ENCODE data around the gene MON1A. TPM values are rescaled to one million over a fixed set of nuclear protein-coding genes. Genes with fewer than 3 reads are reported as not detected.

MON1A gene
- total RNA-seq, 1 donor from 2014 or later, result 9.1 TPM

DNA sequence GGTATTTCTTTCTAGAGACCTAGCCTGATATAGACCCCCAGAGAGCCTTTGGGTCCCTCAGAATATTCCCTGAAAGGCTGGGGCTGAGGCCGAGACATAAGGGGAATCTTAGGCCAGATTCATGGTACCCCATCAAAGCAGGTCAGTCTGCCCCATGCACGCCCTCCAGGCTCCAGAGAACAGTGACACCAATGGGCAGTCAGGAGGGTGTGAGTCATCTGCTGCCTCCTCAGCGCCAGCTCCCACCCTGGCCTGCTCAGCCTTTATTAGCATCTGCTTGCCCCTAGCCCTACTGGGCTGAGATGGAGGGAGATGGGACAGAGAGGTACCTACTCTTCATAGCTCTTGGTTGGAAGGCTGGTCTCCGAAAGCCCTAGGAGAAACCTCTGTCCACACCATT, 45.6 kb downstream of the MON1A start:
- no peak for DNase-seq (ENCODE audit: low read depth)
- TF ChIP-seq, protein P1, sequence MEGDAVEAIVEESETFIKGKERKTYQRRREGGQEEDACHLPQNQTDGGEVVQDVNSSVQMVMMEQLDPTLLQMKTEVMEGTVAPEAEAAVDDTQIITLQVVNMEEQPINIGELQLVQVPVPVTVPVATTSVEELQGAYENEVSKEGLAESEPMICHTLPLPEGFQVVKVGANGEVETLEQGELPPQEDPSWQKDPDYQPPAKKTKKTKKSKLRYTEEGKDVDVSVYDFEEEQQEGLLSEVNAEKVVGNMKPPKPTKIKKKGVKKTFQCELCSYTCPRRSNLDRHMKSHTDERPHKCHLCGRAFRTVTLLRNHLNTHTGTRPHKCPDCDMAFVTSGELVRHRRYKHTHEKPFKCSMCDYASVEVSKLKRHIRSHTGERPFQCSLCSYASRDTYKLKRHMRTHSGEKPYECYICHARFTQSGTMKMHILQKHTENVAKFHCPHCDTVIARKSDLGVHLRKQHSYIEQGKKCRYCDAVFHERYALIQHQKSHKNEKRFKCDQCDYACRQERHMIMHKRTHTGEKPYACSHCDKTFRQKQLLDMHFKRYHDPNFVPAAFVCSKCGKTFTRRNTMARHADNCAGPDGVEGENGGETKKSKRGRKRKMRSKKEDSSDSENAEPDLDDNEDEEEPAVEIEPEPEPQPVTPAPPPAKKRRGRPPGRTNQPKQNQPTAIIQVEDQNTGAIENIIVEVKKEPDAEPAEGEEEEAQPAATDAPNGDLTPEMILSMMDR (conservative IDR thresholded peaks at IDR 0.05; ENCODE audit: low read depth, low read length), result no peak
- no peak overlapping the region for H3K4me3 ChIP-seq (ENCODE audit: low read depth, low read length)

DNA sequence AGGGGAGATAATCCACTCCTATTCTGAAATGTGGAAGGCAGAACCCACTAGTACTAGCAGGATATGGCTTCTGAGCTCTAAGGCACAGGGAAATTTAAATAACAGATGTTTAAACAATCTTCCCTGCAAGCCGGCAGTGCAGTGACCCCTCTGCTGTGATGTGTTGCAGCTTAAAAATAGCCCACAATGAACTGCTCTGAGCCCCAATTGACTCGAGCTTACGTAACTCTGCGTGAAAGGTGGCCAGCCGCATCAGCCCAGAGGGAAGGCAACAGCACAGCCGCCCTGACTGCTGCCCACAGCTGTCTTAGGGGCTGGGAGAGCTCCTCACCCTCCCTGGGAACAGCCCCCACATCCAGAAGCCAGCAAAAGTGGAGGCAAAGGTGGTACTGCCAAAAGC, 47.4 kb downstream of the MON1A start:
- TF ChIP-seq, protein P1 (conservative IDR thresholded peaks at IDR 0.05; ENCODE audit: low read depth, low read length), result no peak
- no peak for DNase-seq (ENCODE audit: low read depth)
- no peak overlapping the region for H3K4me3 ChIP-seq (ENCODE audit: low read depth, low read length)

DNA sequence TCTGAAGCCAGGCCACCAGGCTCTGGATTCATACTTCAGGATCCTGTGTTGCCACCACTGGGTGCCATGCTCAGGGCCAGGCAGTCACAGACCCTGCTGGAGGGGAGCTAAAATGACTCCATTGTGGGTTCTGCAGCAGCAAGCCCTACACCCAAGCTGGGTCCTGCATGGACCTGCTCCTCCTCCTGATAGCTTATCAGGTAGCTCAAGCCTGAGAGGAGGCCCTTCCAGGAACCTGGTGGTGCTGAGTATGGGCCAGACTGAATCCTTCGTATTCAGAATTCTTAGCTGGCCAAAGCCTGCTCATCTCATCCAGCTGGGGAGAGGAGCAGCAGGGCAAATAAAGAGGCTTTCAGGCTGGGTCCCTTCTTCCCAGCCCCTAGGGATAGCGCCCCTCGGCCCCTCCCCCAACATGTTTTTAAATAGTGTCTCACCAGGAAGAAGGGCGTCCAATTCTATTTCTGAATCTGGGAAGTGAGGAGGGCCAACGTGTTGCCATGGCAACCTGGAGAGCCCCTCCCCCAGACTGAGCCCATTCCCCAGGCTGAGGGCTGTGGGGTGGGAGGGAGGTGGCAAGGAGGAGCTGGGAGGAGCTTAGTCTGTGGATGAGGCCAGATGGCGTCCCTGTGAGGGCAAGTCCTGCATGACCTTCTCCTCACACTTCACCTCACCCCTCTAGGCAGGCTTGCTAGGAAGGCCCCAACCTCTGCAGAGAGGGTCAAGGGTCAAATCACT, 48.9 kb downstream of the MON1A start:
- no peak for DNase-seq (ENCODE audit: low read depth)
- TF ChIP-seq, protein P1 (conservative IDR thresholded peaks at IDR 0.05; ENCODE audit: low read depth, low read length), result no peak
- no peak overlapping the region for H3K4me3 ChIP-seq (ENCODE audit: low read depth, low read length)

DNA sequence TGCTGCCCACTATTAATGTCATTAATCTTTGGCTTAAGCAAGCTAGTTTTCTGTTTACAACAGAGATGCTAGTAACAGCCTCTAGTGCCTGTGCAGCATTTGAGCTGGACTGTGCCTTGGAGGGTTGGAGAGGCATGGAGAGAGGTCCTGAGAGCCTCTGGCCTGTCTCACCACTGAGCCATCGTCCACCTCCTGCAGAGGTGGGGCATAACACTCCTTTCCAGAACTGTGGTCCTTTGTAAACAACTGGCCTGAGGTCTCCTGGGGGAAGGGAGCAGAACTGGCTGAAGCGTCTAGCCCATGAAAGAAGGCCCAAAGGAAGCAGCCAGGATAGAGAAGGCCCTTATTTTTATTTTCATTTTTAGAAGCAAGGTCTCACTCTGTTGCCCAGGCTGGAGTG, 49.9 kb downstream of the MON1A start:
- no peak for DNase-seq (ENCODE audit: low read depth)
- no peak overlapping the region for H3K4me3 ChIP-seq (ENCODE audit: low read depth, low read length)
- TF ChIP-seq, protein P1 (conservative IDR thresholded peaks at IDR 0.05; ENCODE audit: low read depth, low read length), result no peak

DNA sequence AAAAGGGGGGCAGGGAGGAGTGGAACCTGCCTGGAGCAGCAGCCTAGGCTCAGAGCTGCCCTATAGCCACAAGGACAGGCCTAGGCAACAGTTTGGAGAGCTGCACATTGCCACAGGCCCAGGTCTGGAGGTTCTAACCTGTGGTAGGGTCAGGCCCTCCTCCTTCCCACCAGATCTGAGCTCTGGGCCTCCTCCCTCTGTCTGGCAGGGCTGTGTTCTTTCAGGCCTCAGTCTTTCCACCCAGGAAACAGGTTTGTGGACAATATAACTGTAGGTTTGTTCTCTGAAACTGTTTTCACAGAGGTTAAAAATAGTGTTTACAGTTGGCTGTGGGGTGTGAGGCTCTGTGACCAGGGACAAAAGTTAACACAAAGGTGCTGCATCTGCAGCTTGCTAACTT, 50.9 kb downstream of the MON1A start:
- no peak for DNase-seq (ENCODE audit: low read depth)
- no peak overlapping the region for H3K4me3 ChIP-seq (ENCODE audit: low read depth, low read length)
- TF ChIP-seq, protein P1 (conservative IDR thresholded peaks at IDR 0.05; ENCODE audit: low read depth, low read length), result no peak

DNA sequence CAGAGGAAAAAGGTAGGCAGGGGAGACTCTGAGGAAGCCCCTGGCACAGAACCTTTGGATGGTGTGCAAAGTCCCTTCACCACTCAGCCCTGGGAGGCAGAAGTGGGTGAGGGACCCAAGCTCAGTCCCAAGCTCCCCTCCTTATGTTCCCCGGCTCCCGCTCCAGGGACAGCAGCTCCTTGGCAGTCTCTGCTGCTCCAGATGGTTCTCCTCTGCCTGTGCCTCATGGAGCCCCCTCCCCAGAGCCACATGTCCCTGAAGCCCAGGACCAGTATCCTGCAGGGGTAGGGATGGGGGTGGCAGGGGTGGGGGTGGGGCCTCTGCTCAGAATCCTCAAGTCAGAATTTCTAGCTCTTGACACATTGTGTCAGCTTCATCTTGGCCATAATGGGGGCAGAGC, 51.9 kb downstream of the MON1A start:
- DNase-seq (ENCODE audit: low read depth), result no peak
- TF ChIP-seq, protein P1 (conservative IDR thresholded peaks at IDR 0.05; ENCODE audit: low read depth, low read length), result no peak
- no peak overlapping the region for H3K4me3 ChIP-seq (ENCODE audit: low read depth, low read length)

DNA sequence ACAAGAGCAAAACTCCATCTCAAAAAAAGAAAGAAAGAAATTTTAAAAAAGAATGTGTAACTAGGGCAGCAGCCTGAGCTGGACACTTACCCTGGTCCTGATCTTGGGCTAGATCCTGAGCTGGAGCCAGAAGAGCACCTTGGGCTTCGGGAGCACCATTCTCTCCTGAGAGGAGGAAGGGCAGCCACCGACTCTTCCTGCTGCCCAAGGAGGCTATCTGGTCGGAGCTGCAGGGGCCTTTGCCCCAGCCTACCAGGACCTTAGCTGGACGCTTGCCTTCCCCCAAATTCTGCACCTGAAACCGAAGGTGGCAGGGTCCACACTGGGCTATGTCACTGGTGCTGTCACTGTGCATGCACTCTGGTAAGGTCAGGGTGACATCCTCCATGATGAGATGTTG, 53.0 kb downstream of the MON1A start:
- no peak overlapping the region for H3K4me3 ChIP-seq (ENCODE audit: low read depth, low read length)
- TF ChIP-seq, protein P1 (conservative IDR thresholded peaks at IDR 0.05; ENCODE audit: low read depth, low read length), result no peak
- DNase-seq (ENCODE audit: low read depth), result no peak
